GM21576 (cell line): ENCODE data around the gene GLP2R.

ENCODE experiments used
- ATAC-seq: cut with Tn5 transposase; IDR thresholded peaks from one replicate; pipeline ENCODE4 v1.9.1; 2021; ENCODE audit warnings: mild to moderate bottlenecking, moderate library complexity; ENCODE audit not compliant: unreplicated experiment

Gene GLP2R

DNA sequence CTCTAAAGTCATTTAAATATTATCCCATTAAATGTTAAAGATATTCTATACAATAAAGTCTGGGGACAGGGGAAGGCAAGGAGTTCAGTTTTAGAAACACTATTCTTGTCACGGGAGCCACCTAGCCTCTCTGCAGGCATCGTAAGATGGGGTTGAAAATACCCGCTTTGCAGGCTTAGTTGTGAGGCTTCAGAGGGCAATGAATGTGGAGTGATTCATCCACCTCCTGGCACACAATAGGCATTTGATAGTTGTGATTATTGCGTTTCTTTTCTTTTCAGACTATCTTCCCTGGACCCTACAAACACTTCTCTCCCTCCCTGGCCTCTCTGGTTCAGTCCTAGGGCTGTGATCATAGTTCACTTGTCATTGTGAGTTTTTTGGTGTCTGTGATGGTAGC is 19.6 kb downstream of the GLP2R start:
- ATAC-seq = no peak

DNA sequence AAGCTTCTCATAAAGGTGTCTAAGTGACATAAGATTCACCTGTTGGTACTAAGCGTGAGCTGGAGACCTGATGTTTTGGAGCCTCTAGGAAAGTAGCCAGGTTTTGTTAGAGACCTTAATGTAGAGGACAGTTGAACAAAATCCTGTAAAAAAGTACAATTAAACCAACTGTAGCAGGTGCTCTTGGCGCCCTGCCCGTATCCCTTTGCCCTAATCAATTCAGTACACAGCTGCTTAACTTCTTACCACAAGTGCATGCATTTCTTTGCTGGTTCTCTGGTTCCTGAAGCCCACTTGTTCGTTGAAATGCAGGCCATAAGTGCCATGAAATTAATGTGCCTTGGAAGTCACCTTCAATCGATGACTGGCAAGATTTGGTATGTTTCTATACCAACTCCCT is 24.4 kb downstream of the GLP2R start:
- no peak for ATAC-seq

DNA sequence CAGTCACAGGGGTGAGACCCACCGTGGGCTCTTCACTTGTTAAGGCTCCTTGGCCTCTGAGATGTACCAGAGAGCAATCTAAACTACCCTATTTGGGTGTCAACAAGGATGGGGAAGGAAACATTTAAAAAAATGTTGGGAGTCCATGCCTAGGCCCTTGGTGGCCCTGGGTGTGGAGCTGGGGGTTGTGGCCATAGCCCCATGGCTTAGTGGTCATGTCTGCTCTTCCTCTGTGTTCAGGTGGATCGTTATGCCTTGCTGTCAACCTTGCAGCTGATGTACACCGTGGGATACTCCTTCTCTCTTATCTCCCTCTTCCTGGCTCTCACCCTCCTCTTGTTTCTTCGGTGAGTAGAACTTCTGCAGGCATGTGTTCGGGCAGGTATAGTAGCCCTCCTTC is 28.5 kb downstream of the GLP2R start:
- no peak for ATAC-seq

DNA sequence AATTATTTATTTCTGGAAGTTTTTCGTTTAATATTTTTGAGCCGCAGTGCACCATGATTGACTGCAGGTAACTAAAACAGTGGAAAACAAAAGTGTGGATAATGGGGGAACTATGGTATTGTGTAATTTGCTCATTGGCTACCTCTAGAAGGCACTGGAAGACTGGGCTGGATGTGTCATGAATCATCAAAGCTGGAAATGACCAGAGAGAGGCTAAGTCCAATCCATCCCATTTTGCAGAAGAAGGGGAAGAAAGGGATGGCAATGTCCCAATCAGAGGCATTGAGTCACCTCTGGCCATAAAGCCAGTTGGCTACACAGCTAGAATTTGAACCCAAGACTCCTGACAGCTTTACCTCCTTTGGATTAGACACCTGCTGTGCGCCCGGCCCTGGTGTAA is 29.3 kb downstream of the GLP2R start:
- ATAC-seq = no peak

DNA sequence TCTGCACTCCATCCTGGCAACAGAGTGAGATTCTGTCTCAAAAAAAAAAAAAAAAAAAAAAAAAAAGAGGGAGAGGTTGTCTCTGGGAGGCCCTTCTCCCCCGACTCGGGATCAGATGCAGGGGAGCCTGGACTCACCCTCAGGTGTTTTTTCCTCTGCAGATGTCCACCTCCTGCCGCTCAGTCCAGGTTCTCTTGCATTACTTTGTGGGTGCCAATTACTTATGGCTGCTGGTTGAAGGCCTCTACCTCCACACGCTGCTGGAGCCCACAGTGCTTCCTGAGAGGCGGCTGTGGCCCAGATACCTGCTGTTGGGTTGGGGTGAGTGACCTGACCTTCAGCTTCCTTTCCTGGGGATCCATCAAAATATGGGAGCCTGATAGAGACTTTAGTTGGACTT is 34.1 kb downstream of the GLP2R start:
- no peak for ATAC-seq

DNA sequence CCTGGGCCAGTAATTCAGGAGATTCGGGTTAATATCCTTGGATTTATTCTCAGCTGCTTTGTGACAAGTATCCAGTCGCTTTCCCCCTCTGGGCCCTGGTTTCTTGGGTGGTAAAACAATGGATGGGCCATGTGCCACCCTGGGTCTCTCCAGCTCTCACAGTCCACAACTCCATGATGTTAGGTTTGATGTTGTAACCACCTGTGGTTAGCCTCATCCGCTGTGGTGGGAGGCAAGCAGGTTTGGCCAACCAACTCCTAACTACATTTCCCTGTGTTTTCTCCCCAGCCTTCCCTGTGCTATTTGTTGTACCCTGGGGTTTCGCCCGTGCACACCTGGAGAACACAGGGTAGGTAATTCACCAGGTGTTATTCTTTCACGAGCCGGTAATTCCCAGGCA is 35.1 kb downstream of the GLP2R start:
- no peak for ATAC-seq

DNA sequence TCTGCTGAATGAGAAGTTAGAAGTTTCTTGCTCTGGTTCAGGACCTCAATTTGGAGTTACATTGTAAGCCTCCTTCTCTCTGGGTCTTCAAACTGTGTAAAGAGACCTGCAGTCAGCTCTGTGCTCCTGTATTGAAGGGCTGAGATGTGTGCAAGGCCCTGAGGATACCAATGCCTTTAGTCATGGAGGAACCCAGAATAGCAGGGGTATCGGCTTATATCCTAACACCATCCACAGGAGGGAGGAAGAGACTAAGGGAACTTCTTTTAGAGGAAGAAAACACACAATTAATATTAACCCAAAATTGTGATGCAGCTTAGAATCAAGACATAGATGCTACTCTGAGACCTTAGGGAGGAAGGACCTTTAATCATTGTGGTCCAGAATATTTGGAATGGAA is 36.5 kb downstream of the GLP2R start:
- no peak for ATAC-seq

DNA sequence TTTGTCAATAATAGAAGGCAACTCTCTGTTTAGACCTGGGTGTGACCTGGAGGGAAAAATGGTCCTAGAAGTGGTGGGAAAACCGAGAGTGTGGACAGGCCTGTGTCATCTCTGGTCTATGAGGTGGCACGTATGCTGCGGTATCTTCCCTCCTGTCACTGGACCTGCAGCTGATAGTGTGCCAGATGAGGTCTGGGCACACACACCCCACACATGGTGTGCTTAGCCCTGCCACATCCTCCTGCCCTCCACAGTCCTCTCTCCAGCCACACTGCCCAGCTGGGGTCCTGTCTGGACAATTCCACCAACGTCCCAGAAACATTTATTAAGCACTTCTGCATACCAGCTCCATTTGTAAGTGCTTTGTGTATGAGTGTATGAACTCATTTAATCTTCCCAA is 37.2 kb downstream of the GLP2R start:
- ATAC-seq = no peak

DNA sequence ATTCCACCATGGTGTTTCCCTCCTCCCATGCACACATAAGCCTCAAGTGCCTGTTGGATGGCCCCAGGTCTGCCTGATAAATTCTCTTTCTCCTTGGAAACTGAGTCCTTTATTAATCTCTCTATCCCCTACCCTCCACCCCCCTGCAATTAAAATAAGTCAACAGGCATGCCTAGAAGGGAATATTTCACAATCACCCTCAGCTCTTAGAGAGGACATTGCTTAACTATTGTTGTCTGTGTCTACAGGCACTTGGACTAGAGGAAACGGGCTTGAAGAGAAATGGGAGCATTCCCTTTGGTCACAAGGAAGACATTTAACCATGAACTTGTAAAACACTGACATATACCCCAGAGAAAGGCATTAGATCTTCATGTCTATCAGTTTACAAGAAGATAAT is 39.9 kb downstream of the GLP2R start:
- no peak for ATAC-seq

DNA sequence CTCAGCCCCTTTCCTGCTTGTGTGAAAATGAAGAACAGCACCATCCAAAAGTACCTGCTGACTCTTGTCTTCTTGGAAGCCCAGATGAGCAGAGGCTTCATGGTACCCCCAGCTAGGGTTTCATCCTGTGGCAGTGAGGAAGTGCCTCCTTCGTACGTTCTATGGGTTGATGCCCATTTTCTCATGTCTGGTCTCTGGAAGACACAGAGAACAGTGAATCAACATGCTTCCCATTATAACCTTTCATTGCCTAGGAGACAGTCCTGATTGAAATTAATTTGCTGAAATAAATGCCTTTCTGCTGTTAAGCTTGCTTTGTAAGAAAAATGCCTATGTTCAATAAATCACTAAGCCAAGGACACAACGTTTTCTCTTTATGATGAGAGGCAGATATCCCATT is 42.8 kb downstream of the GLP2R start:
- no peak for ATAC-seq

DNA sequence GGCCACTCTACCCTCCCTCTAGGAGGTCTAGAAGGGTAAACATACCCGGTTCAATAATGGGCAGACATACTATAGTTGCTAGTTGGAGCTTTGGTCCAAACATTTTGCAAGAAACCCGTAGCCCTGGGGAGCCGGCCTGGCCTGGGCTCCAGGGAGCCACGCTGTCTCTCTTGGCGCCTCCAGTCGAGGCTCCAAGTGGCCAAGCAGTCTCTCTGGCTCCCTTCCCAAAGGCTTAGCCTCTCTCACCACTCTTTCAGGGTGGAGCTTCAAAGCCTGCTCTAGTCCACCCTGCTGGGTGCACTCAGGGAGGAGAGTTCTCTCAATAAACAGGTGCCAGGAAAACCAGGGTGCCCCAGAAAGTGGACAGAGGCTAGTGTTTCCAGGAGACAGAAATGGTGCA is 47.1 kb downstream of the GLP2R start:
- no peak for ATAC-seq

DNA sequence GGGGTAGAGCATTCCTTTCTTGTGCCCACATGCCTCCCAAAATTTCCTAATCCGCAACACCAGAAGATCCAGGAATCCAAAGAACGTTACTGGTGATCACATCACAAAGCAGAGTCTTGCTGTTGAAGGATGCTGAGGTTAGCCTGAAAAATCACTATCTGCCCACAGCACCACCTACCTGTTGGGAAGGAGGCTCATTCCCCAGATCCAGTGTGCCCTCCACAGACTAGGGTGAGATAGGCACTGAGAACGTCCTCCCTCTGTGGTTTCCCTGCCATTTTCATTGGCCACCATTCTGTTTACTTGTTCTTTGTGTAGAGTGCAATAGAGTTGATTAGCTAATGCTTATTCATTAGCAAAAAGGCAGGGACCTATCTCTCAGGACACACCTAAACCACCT is 49.0 kb downstream of the GLP2R start:
- ATAC-seq = no peak

DNA sequence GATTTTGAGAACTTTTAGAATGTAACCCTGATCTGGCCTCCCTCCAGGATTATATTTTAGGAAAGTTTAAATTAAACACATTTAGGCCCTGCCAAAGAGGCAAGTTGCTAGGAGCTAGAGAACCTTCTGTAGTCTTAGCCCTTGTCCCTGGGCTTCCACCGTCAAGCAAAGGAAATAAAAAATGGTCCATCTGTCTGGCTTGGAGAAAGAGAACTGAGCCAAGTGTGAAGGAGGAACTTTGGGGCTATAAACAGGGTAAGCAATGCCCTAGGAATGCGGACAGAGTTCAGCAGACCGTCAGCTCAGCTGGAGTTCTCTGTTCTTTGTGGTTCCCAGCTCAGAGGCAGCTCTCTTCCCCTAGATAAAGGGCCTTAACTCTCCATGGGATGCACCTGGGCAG is 49.7 kb downstream of the GLP2R start:
- ATAC-seq = no peak

DNA sequence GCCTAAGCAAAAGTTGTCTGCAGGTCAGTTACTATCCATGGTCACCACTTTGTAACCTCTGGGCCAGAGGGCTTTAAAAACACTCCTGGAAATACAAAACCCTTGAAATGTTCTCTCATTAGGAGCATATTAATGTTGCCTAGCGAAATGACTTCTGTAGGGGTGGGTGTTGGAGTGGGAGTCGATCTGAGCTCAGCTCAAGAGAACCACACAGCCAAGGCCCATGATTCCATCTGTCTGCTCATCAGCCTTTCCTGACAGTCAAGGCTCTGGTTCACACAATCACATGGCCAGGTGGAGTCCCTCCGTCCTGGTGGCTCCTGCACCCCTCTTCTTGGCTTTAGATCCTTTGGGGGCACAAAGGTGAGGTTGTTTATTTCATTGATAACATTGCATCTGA is 52.6 kb downstream of the GLP2R start:
- ATAC-seq = no peak

DNA sequence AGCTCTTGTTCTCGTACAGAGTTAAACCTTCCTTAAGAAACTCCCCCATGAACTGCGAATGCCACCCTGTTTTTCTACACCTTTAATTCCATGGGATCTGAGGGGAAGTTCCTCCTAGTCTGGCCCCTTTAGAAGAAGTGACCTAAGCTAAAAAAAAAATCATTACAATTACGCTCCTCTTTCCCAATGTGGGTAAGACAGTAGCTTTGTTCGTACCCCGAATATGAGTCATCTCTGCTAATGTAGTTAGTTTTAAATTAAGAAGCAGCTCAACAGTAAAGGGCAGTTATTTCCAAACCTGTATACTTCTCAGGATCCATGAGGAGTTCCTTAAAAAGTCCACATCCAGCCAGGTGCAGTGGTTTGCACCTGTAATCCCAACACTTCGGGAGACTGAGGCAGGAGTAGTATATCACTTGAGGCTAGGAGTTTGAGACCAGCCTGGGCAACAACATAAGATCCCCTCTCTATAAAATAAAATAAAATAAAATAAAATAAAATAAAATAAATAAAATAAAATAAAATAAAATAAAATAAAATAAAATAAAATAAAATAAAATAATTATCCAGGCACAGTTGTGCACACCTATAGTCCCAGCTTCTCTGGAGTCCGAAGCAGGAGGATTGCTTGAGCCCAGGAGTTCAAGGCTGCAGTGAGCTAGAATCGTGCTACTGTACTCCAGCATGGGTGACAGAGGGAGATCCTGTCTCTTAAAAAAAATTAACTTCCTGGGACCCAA is 53.2 kb downstream of the GLP2R start:
- ATAC-seq = no peak

DNA sequence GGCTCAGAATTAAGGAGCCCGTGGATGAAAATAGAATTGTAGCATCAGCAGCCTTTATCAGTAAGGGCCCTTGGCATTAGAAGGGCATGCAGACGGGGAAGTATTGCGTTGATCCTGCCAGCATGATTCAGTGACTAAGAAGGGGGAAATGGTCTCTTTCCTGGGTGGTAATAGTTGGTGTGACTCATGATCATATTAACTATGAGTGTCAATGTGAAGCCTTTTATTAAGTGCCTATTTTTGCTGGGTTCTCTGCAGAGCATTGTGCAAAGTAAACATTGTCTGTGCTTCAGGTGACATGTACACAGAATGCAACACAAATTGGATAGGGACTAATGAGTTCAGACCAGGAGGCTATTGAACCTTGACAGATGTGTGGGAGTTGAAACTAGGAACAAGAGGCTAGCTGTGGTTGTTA is 54.9 kb downstream of the GLP2R start:
- no peak for ATAC-seq

DNA sequence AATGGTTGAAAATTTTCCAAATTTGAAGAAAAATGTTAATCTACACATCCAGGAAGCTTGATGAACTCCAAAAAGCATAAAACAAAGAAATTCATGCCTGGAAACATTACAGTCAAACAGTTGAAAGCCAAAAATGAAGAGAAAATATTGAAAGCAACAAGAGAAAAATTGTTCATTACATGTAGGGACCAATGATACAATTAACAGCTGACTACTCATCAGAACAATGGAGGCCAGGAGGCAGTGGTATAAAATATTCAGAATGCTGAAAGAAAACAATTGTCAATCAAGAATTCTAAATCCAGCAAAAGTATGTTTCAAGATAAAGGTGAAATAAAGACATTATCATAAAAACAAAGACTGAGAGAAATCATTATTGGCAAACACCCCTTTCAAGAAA is 57.7 kb downstream of the GLP2R start:
- no peak for ATAC-seq

DNA sequence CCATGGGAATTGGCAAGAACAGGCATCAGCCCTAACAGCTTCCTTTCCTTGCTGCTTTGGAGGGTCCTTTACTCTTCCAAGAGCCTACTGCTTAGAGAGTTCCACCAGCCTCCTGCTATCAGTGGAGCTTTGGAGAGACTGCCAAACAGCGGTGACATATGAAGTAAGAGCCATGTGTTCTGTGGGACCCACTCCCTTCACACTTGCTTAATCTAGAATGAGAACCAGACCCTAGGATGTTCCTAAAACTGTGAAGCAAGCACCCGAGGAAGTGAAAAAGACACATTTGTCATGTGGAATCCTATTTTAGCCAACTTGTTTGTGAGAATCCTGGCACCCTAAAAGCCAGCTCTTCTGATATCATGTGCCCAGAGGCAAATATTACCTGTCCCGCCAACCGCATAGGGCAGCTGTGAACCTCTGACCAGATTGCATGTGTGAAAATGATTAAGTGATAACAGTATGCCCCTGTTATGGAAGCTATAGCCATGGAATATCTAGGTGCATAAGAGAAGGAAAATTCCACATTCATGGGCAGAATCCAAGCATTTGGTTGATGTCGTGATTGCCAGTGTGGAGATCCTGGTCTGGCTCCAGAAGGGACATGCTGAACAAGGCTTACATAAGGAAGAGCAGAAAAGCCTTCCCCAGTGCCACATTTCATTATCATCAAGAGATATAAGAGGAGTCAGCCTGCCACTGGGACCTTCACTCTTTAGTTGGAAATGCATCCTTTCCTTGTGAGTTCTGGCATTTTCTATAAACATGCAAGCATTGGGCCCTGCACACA is 60.6 kb downstream of the GLP2R start:
- no peak for ATAC-seq

DNA sequence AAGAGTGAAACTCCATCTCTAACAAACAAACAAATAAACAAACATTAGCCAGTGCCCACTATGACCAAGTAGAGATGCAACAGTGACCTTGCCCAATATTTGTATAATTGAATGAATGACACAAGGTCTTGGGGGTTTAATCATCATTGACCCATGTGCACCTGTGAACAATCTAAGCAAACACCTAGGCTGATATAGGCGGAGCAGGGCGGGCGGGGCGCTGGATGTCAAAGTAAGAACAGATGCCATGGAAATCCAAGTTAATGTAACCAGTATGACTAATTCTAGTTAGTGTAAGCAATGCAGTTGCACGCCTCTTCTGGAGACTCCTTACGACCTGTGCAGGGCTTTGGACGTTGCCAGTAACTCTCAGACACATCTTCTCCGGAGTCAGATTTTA is 61.8 kb downstream of the GLP2R start:
- no peak for ATAC-seq

DNA sequence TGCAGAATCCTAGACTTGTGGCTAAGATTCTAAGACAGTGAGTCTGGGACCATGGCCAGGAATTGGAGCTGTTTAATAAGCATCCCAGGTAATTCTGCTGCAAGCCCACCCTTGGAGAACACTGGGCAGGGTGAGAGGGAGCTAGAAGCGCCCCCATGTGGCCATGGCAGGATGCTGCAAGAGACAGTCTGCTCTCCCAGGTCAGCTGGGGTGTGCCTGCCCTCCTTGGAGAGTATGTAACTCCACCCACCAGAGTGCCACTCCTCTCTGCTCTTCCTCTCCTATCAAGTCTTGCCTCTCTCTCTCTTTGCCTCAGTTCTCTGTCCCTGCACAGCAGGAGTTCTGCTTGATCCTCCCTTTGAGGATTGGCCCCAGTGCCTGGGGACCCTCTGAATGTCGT is 64.4 kb downstream of the GLP2R start:
- ATAC-seq = no peak

DNA sequence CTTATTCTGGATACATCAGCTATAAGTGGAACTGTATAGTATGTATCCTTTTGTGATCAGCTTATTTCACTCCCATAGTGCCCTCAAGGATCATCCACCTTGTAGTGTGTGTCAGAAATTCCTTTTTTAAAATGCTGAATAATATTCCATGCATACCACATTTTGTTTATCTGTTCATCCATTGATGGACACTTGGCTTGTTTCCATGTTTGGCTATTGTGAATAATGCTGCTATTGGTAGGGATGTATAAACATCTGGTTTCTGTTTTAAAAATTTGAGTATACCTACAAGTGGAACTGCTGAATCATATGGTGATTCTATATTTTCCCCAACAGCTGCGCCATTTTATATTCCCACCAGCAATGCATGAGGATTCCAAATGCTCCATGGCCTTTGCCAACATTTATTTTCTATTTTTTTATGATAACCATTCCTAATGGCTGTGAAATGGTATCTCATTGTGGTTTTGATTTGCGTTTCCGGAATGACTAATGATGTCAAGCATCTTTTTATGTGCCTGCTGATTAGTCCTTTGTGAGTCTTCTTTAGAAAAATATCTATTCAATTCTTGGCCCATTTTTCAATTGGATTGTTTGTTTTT is 67.8 kb downstream of the GLP2R start:
- ATAC-seq = no peak

DNA sequence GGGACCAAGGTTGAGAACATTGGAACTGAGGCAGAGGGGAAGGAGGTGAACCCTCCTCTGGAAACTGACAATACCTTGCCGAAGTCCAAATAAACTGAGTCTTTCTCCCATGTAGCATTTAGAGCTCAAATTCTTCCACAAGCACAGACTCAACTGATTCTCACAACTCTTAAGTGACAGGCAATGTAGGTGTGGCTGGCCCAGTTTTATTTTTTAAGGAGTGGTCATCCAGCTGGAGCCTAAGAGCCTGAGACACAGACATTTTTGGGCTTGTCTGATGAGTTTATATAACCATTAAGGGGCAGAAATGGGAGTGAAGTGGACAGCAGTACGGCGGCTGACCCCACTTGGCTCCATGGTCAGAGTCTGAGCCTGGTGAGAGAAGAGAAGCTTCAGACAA is 68.5 kb downstream of the GLP2R start:
- no peak for ATAC-seq
